Activated naive CD4-positive, alpha-beta T cell treated with anti-CD3 and anti-CD28 coated beads, Interleukin-2, amount 50 U/mL, for 72 hours (primary cell): Measurements from ENCODE around the gene ISM1. TPM values are rescaled to one million over a fixed set of nuclear protein-coding genes. Genes with fewer than 3 reads are reported as not detected.

Experiments used
- ATAC-seq, 2 donors: fragments of 150-1000 bp; cut with Tn5 transposase; 2 replicates each; pipeline ENCODE4 v1.10.0; 2021; ENCODE audit warnings: mild to moderate bottlenecking in 2 of 2, moderate library complexity in 2 of 2
- DNase-seq, 2 donors: peaks; one replicate each; pipeline ENCODE4 v3.0.0; 2021 to 2022; ENCODE audit warnings: low spot score in 2 of 2
- H3K27ac Mint-ChIP-seq, 2 donors: one replicate each; pipeline ENCODE4 v1.8.0; 2022; ENCODE audit warnings: mild to moderate bottlenecking in 2 of 2, mixed read lengths in 2 of 2
- H3K36me3 Mint-ChIP-seq, 2 donors: one replicate each; pipeline ENCODE4 v1.8.0; 2022; ENCODE audit warnings: mixed read lengths in 2 of 2
- H3K9me3 Mint-ChIP-seq, 2 donors: one replicate each; pipeline ENCODE4 v1.8.0; 2022; ENCODE audit warnings: mixed read lengths in 2 of 2
- total RNA-seq, 2 donors: library from RNA; stranded (reverse); gene quantifications; one replicate each; pipeline ENCODE4 v1.2.3, GENCODE V29; 2022

The ISM1 gene
- total RNA-seq, 2 donors from 2014 or later = 0.31 to 0.50 TPM

GRCh38 chr20:13238001-13238653 is 17.1 kb downstream of the ISM1 start:
- DNase-seq (no peak), ATAC-seq (no peak)
- Mint-ChIP-seq H3K27ac (no peak overlapping the region), H3K36me3 (peaks cover 0 to 6% of the 10 kb centered on the region in 2 donors), H3K9me3 (peaks cover 0 to 8% of the 10 kb centered on the region in 2 donors)

GRCh38 chr20:13243826-13244376 is 22.8 kb downstream of the ISM1 start:
- no peaks in the 10 kb centered on the region for H3K36me3 Mint-ChIP-seq
- ATAC-seq = no peak
- no peak overlapping the region for H3K27ac Mint-ChIP-seq
- H3K9me3 Mint-ChIP-seq = peaks cover 0 to 5% of the 10 kb centered on the region in 2 donors
- DNase-seq = no peak

GRCh38 chr20:13245250-13245723 is 24.2 kb downstream of the ISM1 start:
- Mint-ChIP-seq H3K9me3 (peaks cover 0 to 5% of the 10 kb centered on the region in 2 donors), H3K27ac (no peak overlapping the region), H3K36me3 (no peaks in the 10 kb centered on the region)
- no peak for DNase-seq
- ATAC-seq = no peak

GRCh38 chr20:13249118-13249797 is 28.2 kb downstream of the ISM1 start:
- ATAC-seq (no peak), DNase-seq (no peak)
- Mint-ChIP-seq H3K36me3 (peaks cover 16 to 18% of the 10 kb centered on the region in 2 donors), H3K27ac (peak overlapping the region in 1 of 2 donors; percentile 87), H3K9me3 (peaks cover 8 to 10% of the 10 kb centered on the region in 2 donors)

- peaks cover 16 to 18% of the 10 kb centered on the region in 2 donors for H3K36me3 Mint-ChIP-seq
- no peak overlapping the region for H3K27ac Mint-ChIP-seq
- peaks cover 8 to 10% of the 10 kb centered on the region in 2 donors for H3K9me3 Mint-ChIP-seq
- ATAC-seq = no peak
- DNase-seq = no peak
Observed at GRCh38 chr20:13249798-13250170, 28.7 kb downstream of the ISM1 start.

GRCh38 chr20:13250251-13250650 is 29.2 kb downstream of the ISM1 start:
- no peak overlapping the region for H3K27ac Mint-ChIP-seq
- H3K9me3 Mint-ChIP-seq = peaks cover 8 to 10% of the 10 kb centered on the region in 2 donors
- ATAC-seq = no peak
- H3K36me3 Mint-ChIP-seq = peaks cover 16 to 18% of the 10 kb centered on the region in 2 donors
- DNase-seq = no peak

- ATAC-seq = no peak
- Mint-ChIP-seq H3K27ac (no peak overlapping the region), H3K9me3 (peaks cover 5 to 8% of the 10 kb centered on the region in 2 donors), H3K36me3 (peaks cover 16 to 18% of the 10 kb centered on the region in 2 donors)
- no peak for DNase-seq
Observed at GRCh38 chr20:13251106-13251903, 30.2 kb downstream of the ISM1 start.

- no peak for DNase-seq
- peaks cover 5 to 8% of the 10 kb centered on the region in 2 donors for H3K9me3 Mint-ChIP-seq
- H3K36me3 Mint-ChIP-seq = peaks cover 16 to 18% of the 10 kb centered on the region in 2 donors
- ATAC-seq = no peak
- no peak overlapping the region for H3K27ac Mint-ChIP-seq
Observed at GRCh38 chr20:13251904-13252297, 30.8 kb downstream of the ISM1 start.

- no peak overlapping the region for H3K27ac Mint-ChIP-seq
- DNase-seq (no peak), ATAC-seq (no peak)
- H3K36me3 Mint-ChIP-seq = peaks cover 16 to 18% of the 10 kb centered on the region in 2 donors
- H3K9me3 Mint-ChIP-seq = peaks cover 5 to 8% of the 10 kb centered on the region in 2 donors
Observed at GRCh38 chr20:13255356-13255755, 34.3 kb downstream of the ISM1 start.

GRCh38 chr20:13256606-13257005 is 35.5 kb downstream of the ISM1 start:
- DNase-seq (no peak), ATAC-seq (no peak)
- no peak overlapping the region for H3K27ac Mint-ChIP-seq
- peaks cover 5 to 6% of the 10 kb centered on the region in 2 donors for H3K9me3 Mint-ChIP-seq
- peaks cover 9 to 10% of the 10 kb centered on the region in 2 donors for H3K36me3 Mint-ChIP-seq

- ATAC-seq (no peak), DNase-seq (no peak)
- Mint-ChIP-seq H3K9me3 (no peaks in the 10 kb centered on the region), H3K36me3 (no peaks in the 10 kb centered on the region), H3K27ac (no peak overlapping the region)
Observed at GRCh38 chr20:13259921-13260320, 38.8 kb downstream of the ISM1 start.

- Mint-ChIP-seq H3K9me3 (no peaks in the 10 kb centered on the region), H3K36me3 (no peaks in the 10 kb centered on the region), H3K27ac (no peak overlapping the region)
- ATAC-seq = no peak
- DNase-seq = no peak
Observed at GRCh38 chr20:13260650-13261279, 39.7 kb downstream of the ISM1 start.

GRCh38 chr20:13261460-13262301 is 40.6 kb downstream of the ISM1 start:
- Mint-ChIP-seq H3K27ac (no peak overlapping the region), H3K9me3 (no peaks in the 10 kb centered on the region)
- ATAC-seq = peak; percentile 78 to 92

GRCh38 chr20:13262302-13262650 is 41.2 kb downstream of the ISM1 start:
- no peak for ATAC-seq

More at GRCh38 chr20:13261460-13262301, 40.6 kb downstream of the ISM1 start:
- peak in 1 of 2 donors; percentile 60 for DNase-seq
- no peaks in the 10 kb centered on the region for H3K36me3 Mint-ChIP-seq

GRCh38 chr20:13262671-13263360 is 41.7 kb downstream of the ISM1 start:
- H3K27ac Mint-ChIP-seq = no peak overlapping the region
- DNase-seq = no peak
- no peak for ATAC-seq
- H3K9me3 Mint-ChIP-seq = no peaks in the 10 kb centered on the region
- no peaks in the 10 kb centered on the region for H3K36me3 Mint-ChIP-seq

More at GRCh38 chr20:13262302-13262650, 41.2 kb downstream of the ISM1 start:
- H3K9me3 Mint-ChIP-seq = no peaks in the 10 kb centered on the region
- DNase-seq = no peak
- no peak overlapping the region for H3K27ac Mint-ChIP-seq
- no peaks in the 10 kb centered on the region for H3K36me3 Mint-ChIP-seq
